ENCODE results near the gene MROH9.
"Not testable (repeated sequence)": the region's sequence is repeated elsewhere in the genome, so short reads cannot be mapped to it uniquely, and the experiment has no call there.

The MROH9 gene

GRCh38 chr1:170935231-170935630 is at the start of gene MROH9:
TSS of gene MROH9 (plus strand) at chr1:170935534. CDS start at chr1:170945557, 10,023 bp downstream.
- FAIRE-seq, result no peak

GRCh38 chr1:170885551-170885950 is 49.8 kb upstream of the MROH9 start:
- no peak for FAIRE-seq

- FAIRE-seq, result no peak
Measured at GRCh38 chr1:170886460-170886859, 48.9 kb upstream of the MROH9 start.

GRCh38 chr1:170887726-170888125 is 47.6 kb upstream of the MROH9 start:
- no peak for FAIRE-seq

- no peak for FAIRE-seq
Measured at GRCh38 chr1:170891872-170892271, 43.5 kb upstream of the MROH9 start.

- no peak for FAIRE-seq
Measured at GRCh38 chr1:170893655-170894297, 41.6 kb upstream of the MROH9 start.

GRCh38 chr1:170903961-170904360 is 31.4 kb upstream of the MROH9 start:
- no peak for FAIRE-seq

GRCh38 chr1:170908942-170909341 is 26.4 kb upstream of the MROH9 start:
- no peak for FAIRE-seq

GRCh38 chr1:170910273-170910672 is 25.1 kb upstream of the MROH9 start:
- no peak for FAIRE-seq

GRCh38 chr1:170917373-170917772 is 18.0 kb upstream of the MROH9 start:
- no peak for FAIRE-seq

- FAIRE-seq, result not testable (repeated sequence)
Measured at GRCh38 chr1:170924656-170925055, 10.7 kb upstream of the MROH9 start.

GRCh38 chr1:170927955-170928840 is 7.1 kb upstream of the MROH9 start:
- FAIRE-seq, result no peak

GRCh38 chr1:170929412-170929834 is 5.9 kb upstream of the MROH9 start:
- no peak for FAIRE-seq

GRCh38 chr1:170929835-170930554 is 5.3 kb upstream of the MROH9 start:
- peak; percentile 89 for FAIRE-seq

GRCh38 chr1:170931650-170932049 is 3.7 kb upstream of the MROH9 start:
- no peak for FAIRE-seq

- no peak for FAIRE-seq
Measured at GRCh38 chr1:170932236-170932635, 3.1 kb upstream of the MROH9 start.

- FAIRE-seq, result no peak
Measured at GRCh38 chr1:170938281-170938680, 2.9 kb downstream of the MROH9 start.

GRCh38 chr1:170939476-170939875 is 4.1 kb downstream of the MROH9 start:
- FAIRE-seq, result no peak

- FAIRE-seq, result not testable (repeated sequence)
Measured at GRCh38 chr1:170951744-170952143, 16.4 kb downstream of the MROH9 start.

GRCh38 chr1:170959385-170959784 is 24.1 kb downstream of the MROH9 start:
- FAIRE-seq, result no peak

GRCh38 chr1:170964506-170964905 is 29.2 kb downstream of the MROH9 start:
- FAIRE-seq, result no peak

GRCh38 chr1:170967042-170967910 is 31.9 kb downstream of the MROH9 start:
- peak; percentile 91 for FAIRE-seq

Data from endometrium (tissue), 2 donors.